Activated CD8-positive, alpha-beta memory T cell treated with anti-CD3 and anti-CD28 coated beads, Interleukin-2, amount 10 ng/mL, durations not matched to agents 7 days and 5 days (primary cell): ENCODE data around the gene FTCDNL1. TPM values are rescaled to one million over a fixed set of nuclear protein-coding genes. Genes with fewer than 3 reads are reported as not detected.

ENCODE experiments used
- ATAC-seq: fragments of 150-1000 bp; cut with Tn5 transposase; one replicate; pipeline ENCODE4 v1.10.0; 2021; ENCODE audit warnings: moderate library complexity
- CTCF ChIA-PET: fragments of 350-600 bp; sonication (Branson Sonifier 250); formaldehyde crosslinking; loops from one replicate; lab custom pipeline; 2021; ENCODE audit warnings: antibody characterized with exemption; lab: Charles Lee
- DNase-seq: peaks from one replicate; pipeline ENCODE4 v3.0.0-alpha.2; 2020
- H3K27ac Mint-ChIP-seq: one replicate; pipeline ENCODE4 v1.8.0; 2021; ENCODE audit warnings: mild to moderate bottlenecking, mixed read lengths
- H3K27me3 Mint-ChIP-seq: one replicate; pipeline ENCODE4 v1.8.0; 2021; ENCODE audit warnings: mixed read lengths
- H3K36me3 Mint-ChIP-seq: one replicate; pipeline ENCODE4 v1.8.0; 2021; ENCODE audit warnings: mild to moderate bottlenecking, mixed read lengths
- H3K4me1 Mint-ChIP-seq: one replicate; pipeline ENCODE4 v1.8.0; 2021; ENCODE audit warnings: mixed read lengths
- H3K4me3 Mint-ChIP-seq: one replicate; pipeline ENCODE4 v1.8.0; 2021; ENCODE audit warnings: mild to moderate bottlenecking, moderate library complexity, mixed read lengths
- H3K9me3 Mint-ChIP-seq: one replicate; pipeline ENCODE4 v1.8.0; 2022; ENCODE audit warnings: low read depth, mixed read lengths
- total RNA-seq, 2 experiments: library from RNA; stranded (reverse); gene quantifications; one replicate each; pipeline ENCODE4 v1.2.3, GENCODE V29; 2021

FTCDNL1 gene
- total RNA-seq, 2 experiments from 2014 or later = 1.8 to 2.8 TPM

GRCh38 chr2:199861132-199861774 is 10.3 kb upstream of the FTCDNL1 start:
- H3K9me3 Mint-ChIP-seq = no peaks in the 10 kb centered on the region
- H3K4me1 Mint-ChIP-seq = no peaks in the 10 kb centered on the region
- H3K27me3 Mint-ChIP-seq = peaks cover 49% of the 10 kb centered on the region
- no peak overlapping the region for H3K27ac Mint-ChIP-seq
- CTCF ChIA-PET = interaction anchor here (0.8 kb wide), 1 partner anchor 157 kb away, joined by 3 read pairs; no protein-coding TSS in a partner anchor
- H3K36me3 Mint-ChIP-seq = no peaks in the 10 kb centered on the region
- no peak for DNase-seq
- ATAC-seq = no peak
- H3K4me3 Mint-ChIP-seq = no peak overlapping the region

- CTCF ChIA-PET = no interaction called here
- H3K36me3 Mint-ChIP-seq = no peaks in the 10 kb centered on the region
- H3K4me1 Mint-ChIP-seq = peaks cover 4% of the 10 kb centered on the region
- H3K27ac Mint-ChIP-seq = no peak overlapping the region
- peaks cover 35% of the 10 kb centered on the region for H3K27me3 Mint-ChIP-seq
- ATAC-seq (no peak), DNase-seq (no peak)
- no peaks in the 10 kb centered on the region for H3K9me3 Mint-ChIP-seq
- no peak overlapping the region for H3K4me3 Mint-ChIP-seq
These were observed 4.8 kb upstream of the FTCDNL1 start for GRCh38 chr2:199855812-199856211.

- Mint-ChIP-seq H3K27me3 (peaks cover 20% of the 10 kb centered on the region), H3K4me1 (peaks cover 8% of the 10 kb centered on the region)
These were observed 891 bp upstream of the FTCDNL1 start for GRCh38 chr2:199851883-199852282.

GRCh38 chr2:199851501-199851810 is 464 bp upstream of the FTCDNL1 start:
- Mint-ChIP-seq H3K27me3 (peaks cover 15% of the 10 kb centered on the region), H3K36me3 (no peaks in the 10 kb centered on the region), H3K9me3 (no peaks in the 10 kb centered on the region), H3K4me1 (peaks cover 8% of the 10 kb centered on the region), H3K27ac (peak overlapping the region; percentile 76), H3K4me3 (peak overlapping the region; percentile 90)
- ATAC-seq (no peak), DNase-seq (no peak)
- CTCF ChIA-PET = no interaction called here

More at GRCh38 chr2:199851883-199852282, 891 bp upstream of the FTCDNL1 start:
- H3K27ac Mint-ChIP-seq = no peak overlapping the region
- no peak overlapping the region for H3K4me3 Mint-ChIP-seq
- no peaks in the 10 kb centered on the region for H3K9me3 Mint-ChIP-seq
- DNase-seq = no peak
- CTCF ChIA-PET = no interaction called here
- ATAC-seq = no peak
- no peaks in the 10 kb centered on the region for H3K36me3 Mint-ChIP-seq

- Mint-ChIP-seq H3K27me3 (peaks cover 6% of the 10 kb centered on the region), H3K4me3 (peak overlapping the region; percentile 71), H3K36me3 (peaks cover 5% of the 10 kb centered on the region), H3K4me1 (peaks cover 8% of the 10 kb centered on the region), H3K27ac (no peak overlapping the region), H3K9me3 (no peaks in the 10 kb centered on the region)
- ATAC-seq = no peak
- DNase-seq = no peak
- CTCF ChIA-PET = no interaction called here
These were observed 724 bp downstream of the FTCDNL1 start for GRCh38 chr2:199850218-199850717.

- peaks cover 7% of the 10 kb centered on the region for H3K36me3 Mint-ChIP-seq
- CTCF ChIA-PET = no interaction called here
- peaks cover 8% of the 10 kb centered on the region for H3K4me1 Mint-ChIP-seq
- peaks cover under 1% of the 10 kb centered on the region for H3K27me3 Mint-ChIP-seq
- H3K27ac Mint-ChIP-seq = no peak overlapping the region
- H3K4me3 Mint-ChIP-seq = no peak overlapping the region
- DNase-seq (no peak), ATAC-seq (no peak)
- H3K9me3 Mint-ChIP-seq = no peaks in the 10 kb centered on the region
These were observed 2.4 kb downstream of the FTCDNL1 start for GRCh38 chr2:199848389-199849130.

GRCh38 chr2:199847181-199847864 is 3.7 kb downstream of the FTCDNL1 start:
- ATAC-seq (no peak), DNase-seq (no peak)
- Mint-ChIP-seq H3K4me3 (no peak overlapping the region), H3K36me3 (peaks cover 7% of the 10 kb centered on the region), H3K9me3 (no peaks in the 10 kb centered on the region), H3K27me3 (no peaks in the 10 kb centered on the region), H3K4me1 (peaks cover 8% of the 10 kb centered on the region), H3K27ac (no peak overlapping the region)
- CTCF ChIA-PET = interaction anchor here (3.0 kb wide), 1 partner anchor 19 kb away, joined by 8 read pairs; no protein-coding TSS in a partner anchor

- H3K4me3 Mint-ChIP-seq = no peak overlapping the region
- no peak for DNase-seq
- CTCF ChIA-PET = interaction anchor here (0.5 kb wide), 1 partner anchor 630 kb away, joined by 4 read pairs; no protein-coding TSS in a partner anchor
- no peaks in the 10 kb centered on the region for H3K27me3 Mint-ChIP-seq
- no peak overlapping the region for H3K27ac Mint-ChIP-seq
- peaks cover 10% of the 10 kb centered on the region for H3K36me3 Mint-ChIP-seq
- no peaks in the 10 kb centered on the region for H3K4me1 Mint-ChIP-seq
- H3K9me3 Mint-ChIP-seq = no peaks in the 10 kb centered on the region
- ATAC-seq = no peak
These were observed 8.2 kb downstream of the FTCDNL1 start for GRCh38 chr2:199842631-199843395.

GRCh38 chr2:199841409-199841808 is 9.6 kb downstream of the FTCDNL1 start:
- Mint-ChIP-seq H3K4me3 (no peak overlapping the region), H3K27me3 (no peaks in the 10 kb centered on the region), H3K27ac (no peak overlapping the region), H3K4me1 (no peaks in the 10 kb centered on the region), H3K36me3 (peaks cover 10% of the 10 kb centered on the region), H3K9me3 (no peaks in the 10 kb centered on the region)
- CTCF ChIA-PET = no interaction called here
- ATAC-seq = no peak
- no peak for DNase-seq

- Mint-ChIP-seq H3K36me3 (peaks cover 3% of the 10 kb centered on the region), H3K4me3 (no peak overlapping the region), H3K4me1 (no peaks in the 10 kb centered on the region), H3K27ac (no peak overlapping the region), H3K27me3 (no peaks in the 10 kb centered on the region), H3K9me3 (no peaks in the 10 kb centered on the region)
- DNase-seq = no peak
- CTCF ChIA-PET = no interaction called here
- no peak for ATAC-seq
These were observed 12.6 kb downstream of the FTCDNL1 start for GRCh38 chr2:199838399-199838798.

GRCh38 chr2:199836943-199837342 is 14.0 kb downstream of the FTCDNL1 start:
- H3K4me1 Mint-ChIP-seq = no peaks in the 10 kb centered on the region
- peaks cover 3% of the 10 kb centered on the region for H3K36me3 Mint-ChIP-seq
- H3K27ac Mint-ChIP-seq = no peak overlapping the region
- no peaks in the 10 kb centered on the region for H3K27me3 Mint-ChIP-seq
- no peak for DNase-seq
- H3K9me3 Mint-ChIP-seq = no peaks in the 10 kb centered on the region
- no peak for ATAC-seq
- CTCF ChIA-PET = no interaction called here
- H3K4me3 Mint-ChIP-seq = no peak overlapping the region

GRCh38 chr2:199833525-199833924 is 17.5 kb downstream of the FTCDNL1 start:
- Mint-ChIP-seq H3K4me3 (no peak overlapping the region), H3K27me3 (no peaks in the 10 kb centered on the region), H3K27ac (no peak overlapping the region), H3K36me3 (no peaks in the 10 kb centered on the region), H3K4me1 (no peaks in the 10 kb centered on the region), H3K9me3 (no peaks in the 10 kb centered on the region)
- no peak for DNase-seq
- CTCF ChIA-PET = no interaction called here
- no peak for ATAC-seq

- CTCF ChIA-PET = no interaction called here
These were observed 20.5 kb downstream of the FTCDNL1 start for GRCh38 chr2:199830531-199830930.

More at GRCh38 chr2:199830531-199830930, 20.5 kb downstream of the FTCDNL1 start:
- no peak for DNase-seq
- no peaks in the 10 kb centered on the region for H3K9me3 Mint-ChIP-seq
- H3K36me3 Mint-ChIP-seq = no peaks in the 10 kb centered on the region
- ATAC-seq = no peak
- H3K4me1 Mint-ChIP-seq = no peaks in the 10 kb centered on the region
- no peak overlapping the region for H3K27ac Mint-ChIP-seq
- no peaks in the 10 kb centered on the region for H3K27me3 Mint-ChIP-seq
- H3K4me3 Mint-ChIP-seq = no peak overlapping the region
